ENCODE data around the gene RTN4R.
"Not testable (repeated sequence)": the region's sequence is repeated elsewhere in the genome, so short reads cannot be mapped to it uniquely, and the experiment has no call there.

The RTN4R gene

GRCh38 chr22:20305894-20306645 is 38.0 kb upstream of the RTN4R start:
- DNase-seq = no peak

DNA sequence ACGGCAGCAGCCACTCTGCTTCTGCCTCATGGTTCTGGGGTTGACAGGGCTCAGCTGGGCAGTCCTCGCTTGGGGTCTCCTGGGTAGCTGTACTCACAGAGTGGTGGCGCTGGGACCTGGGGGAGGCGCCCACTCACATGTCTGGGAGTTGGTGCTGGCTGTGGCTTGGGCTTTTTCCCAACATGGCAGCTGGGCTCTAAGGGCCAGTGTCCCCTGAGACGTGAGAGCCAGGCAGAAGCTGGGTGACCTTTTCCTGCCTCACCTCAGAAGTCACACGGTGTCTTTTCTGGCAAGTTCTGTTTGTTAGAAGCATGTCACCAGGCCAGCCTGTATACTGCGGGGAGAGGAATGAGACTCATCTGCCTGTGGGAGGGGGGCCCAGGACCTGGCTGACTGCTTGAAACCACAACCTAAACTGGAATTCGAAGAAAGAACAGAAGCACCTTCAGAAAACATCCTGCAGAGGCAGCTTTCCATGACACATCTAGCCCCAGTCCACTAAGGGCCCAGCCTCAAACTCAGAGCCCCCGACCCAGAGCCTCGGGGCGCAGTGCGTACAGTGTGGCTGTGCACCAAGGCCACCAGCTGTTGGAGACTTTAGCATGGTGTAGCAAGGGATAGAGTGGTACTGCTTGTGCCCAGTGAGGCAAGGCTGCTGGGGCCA is 37.2 kb upstream of the RTN4R start:
- DNase-seq = not testable (repeated sequence)

GRCh38 chr22:20304646-20305045 is 36.5 kb upstream of the RTN4R start:
- no peak for DNase-seq

- not testable (repeated sequence) for DNase-seq
Observed at GRCh38 chr22:20303229-20303534, 35.1 kb upstream of the RTN4R start.

DNA sequence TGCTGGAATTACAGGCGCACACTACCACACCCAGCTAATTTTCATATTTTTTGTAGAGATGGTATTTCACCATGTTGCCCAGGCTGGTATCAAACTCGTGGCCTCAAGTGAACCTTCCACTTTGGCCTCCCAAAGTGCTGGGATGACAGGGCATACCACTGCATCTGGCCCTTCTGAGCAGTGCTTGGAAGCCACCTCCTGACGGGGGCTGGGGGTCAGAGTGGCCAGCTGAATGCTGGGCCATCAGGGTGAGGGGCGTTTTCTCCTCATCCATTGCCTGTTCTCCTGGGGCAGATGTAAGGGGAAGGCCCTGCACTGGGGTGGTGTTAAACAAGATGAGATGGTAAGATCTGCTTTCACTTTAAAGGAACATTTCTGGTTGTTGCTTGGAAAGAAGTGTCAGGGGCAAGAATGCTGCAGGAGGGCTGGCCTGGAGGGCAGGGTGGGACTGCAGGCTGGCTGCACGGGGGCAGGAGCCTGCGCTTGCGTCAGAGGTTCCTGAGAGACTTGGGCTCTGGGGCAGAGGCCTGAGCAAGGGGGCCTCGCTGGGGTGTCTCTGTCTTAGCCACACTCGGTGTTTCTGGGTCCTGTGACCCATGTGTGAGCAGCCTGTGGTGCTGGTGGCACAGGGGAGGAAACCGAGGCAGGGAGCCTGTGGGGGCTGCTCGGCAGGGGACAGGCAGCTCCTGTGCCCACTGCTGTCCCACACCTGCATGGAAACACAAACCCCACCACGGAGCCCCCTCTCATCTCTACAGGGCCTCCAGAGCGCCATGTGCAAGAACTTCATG is 34.5 kb upstream of the RTN4R start:
- DNase-seq = no peak

DNA sequence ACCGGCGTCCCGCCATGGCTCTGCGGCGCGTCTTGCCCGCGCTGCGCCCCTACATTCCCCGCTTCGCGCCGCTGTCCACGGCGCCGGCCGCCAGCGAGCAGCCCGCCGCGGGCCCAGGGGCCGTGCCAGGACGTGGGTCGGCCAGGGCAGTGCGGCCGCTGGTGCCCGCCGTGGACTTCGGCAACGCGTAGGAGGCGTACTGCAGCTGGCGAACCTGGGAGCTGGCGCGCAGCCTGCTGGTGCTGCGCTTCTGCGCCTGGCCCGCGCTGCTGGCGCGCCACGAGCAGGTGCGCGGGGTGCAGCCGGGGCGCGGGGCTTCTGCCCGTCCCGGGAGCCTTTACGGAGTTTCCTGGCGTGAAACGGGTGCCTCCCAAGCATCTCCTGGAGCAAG is 31.6 kb upstream of the RTN4R start:
- no peak for DNase-seq

GRCh38 chr22:20298803-20299745 is 31.0 kb upstream of the RTN4R start:
- DNase-seq = peak; percentile 94 to 95

GRCh38 chr22:20298110-20298802 is 30.1 kb upstream of the RTN4R start:
- no peak for DNase-seq

DNA sequence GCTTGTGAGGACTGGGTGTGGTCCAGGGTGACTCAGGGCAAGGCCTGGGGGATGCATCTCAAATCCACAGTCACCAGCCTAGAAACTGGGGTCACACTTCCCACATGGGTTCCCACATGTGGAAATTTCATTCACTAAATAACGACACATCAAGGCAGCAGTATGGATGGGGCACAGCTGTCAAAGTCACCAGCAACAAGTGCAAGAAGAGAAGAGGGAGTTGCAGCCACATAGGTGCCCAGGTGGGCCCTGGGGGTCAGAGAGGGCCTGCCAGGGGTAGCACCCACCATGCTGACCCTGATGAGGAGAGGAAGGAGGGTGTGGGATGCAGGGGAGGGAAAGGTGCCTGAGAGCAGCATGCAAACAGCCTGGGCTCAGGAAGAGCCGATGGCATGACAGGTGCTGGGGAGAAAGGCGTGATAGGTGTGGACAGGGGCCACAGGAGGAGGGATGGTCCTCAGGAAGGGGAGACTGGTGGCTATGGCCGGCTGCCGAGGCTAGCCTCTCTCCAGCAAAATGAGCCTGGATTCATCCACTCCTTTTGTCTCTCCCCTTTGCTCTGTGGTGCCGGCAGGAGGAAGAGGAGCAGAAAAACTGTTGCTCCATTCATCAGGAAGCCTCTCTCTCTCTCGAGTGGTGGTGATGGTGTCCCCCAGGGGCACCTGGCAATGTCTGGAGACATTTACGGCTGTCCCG is 29.4 kb upstream of the RTN4R start:
- no peak for DNase-seq

DNA sequence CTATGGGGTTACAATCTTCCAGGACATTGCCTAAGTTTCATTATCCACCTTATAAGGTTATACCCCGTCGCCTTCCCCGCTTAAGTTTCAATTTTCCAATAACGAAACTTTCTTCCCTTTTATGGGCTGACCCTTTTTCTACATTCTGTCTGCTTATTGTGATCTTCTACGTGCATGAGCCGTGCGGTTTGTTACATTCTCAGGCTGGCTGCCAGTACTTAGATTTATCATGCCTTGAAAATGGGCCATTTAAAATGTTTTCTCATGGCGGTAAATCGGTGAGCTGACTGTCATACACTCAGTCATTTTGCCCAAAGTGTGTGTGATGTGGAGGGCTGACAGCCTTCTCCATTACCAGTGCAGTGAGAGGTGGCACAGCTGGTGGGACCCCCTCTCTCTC is 28.5 kb upstream of the RTN4R start:
- no peak for DNase-seq

DNA sequence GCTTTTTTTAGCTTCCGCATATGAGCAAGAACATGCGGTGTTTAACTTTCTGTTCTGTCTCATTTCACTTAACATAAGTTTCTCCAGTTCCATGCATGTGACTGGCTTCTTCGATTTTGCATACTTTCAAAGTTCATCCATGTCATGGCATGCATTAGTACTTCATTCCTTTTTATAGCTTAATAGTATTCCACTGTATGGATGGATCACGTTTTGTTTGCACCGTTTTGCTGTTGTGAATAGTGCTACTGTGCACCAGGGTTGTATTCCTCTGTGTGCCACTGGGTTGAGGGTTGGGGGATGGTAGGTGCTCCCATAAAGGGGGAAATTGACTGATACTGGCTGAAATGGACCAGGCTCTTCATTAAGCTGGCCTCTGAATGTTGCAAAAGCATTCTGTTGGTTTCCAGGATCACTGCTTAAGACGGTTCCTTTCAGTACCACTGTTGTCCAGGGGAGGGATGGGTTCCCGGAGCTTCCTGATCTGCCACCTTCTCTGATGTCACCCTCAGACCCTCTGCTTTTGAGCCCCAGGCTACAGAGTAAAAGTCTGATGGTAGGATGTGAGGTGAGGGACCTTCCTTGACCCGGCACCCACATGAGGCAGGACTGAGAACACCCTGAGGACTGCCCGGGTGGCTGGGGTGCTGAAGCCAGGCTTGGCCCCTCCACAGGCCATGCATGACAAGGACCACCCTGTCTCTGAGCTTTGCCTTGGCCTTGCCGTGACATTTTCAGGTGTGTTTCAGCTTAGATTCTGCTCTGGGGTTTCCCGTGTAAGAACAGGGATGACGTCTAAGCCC is 27.3 kb upstream of the RTN4R start:
- DNase-seq = no peak

GRCh38 chr22:20292673-20293232 is 24.6 kb upstream of the RTN4R start:
- DNase-seq = no peak

- DNase-seq = no peak
Observed at GRCh38 chr22:20292108-20292507, 24.0 kb upstream of the RTN4R start.

- DNase-seq = no peak
Observed at GRCh38 chr22:20291604-20292063, 23.5 kb upstream of the RTN4R start.

DNA sequence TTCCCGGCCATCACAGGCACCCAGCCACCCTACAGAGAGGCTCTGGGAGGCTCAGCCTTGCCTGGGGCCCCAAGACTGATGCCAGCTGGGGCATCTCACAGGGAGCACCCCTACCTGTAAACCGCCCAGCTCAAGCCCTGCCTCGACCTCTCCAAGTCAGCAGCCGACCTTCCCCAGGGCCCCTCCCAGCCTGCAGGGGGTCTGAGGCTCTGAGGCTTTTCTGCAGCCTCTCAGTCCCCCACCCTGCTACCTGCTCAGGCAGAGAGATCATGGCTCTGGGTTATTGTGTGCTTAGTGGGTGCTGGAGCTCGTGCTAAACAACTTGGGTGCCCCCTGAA is 23.1 kb upstream of the RTN4R start:
- no peak for DNase-seq

DNA sequence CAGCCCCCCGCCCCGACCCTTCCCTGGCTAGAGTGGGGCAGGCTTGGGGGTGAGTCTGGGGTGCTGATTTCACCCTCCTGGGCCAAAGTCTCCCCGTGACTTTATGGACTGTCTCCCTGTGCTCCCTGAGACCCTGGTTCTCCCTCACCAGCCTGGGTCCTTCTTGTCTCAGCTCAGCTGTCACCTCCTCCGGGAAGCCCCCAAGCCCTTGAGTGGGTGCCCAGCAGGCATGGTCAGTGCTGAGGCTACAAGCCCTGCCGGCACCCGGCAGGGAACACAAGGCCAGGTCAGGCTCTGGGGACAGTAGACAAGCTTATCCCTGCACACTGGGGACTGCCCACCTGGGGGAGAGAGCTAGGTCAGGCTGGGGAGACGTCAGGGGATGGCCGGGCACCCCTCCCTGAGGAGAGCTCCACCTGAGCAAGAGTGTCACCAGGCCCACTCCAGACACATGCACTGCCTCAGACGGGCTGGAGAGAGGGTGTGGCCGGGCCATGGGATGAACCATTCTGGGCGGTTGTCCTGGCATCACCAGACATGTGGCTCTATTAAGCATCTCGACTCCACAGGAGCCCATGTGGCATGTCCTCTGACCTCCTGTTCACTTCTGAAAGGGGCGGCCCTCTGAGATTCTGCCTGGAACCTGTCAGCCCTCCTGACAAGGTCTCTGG is 22.6 kb upstream of the RTN4R start:
- DNase-seq = no peak

DNA sequence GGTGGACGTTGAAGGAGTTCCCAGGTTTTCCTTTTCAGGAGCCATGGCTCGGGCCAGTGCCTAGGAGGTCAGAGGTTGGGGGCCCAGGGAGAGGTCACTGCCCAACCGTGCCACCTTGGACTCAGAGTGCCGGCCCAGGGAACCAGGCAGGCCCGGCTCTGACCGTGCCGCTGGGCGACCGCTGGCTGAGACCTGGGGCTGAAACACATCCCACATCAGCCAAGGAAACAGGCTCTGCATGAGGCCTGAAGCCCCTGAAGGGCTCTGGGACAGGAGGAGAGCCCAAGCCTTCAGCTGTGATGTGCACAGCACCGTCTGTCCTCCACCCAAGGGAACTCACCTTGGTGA is 21.9 kb upstream of the RTN4R start:
- DNase-seq = no peak

- DNase-seq = not testable (repeated sequence)
Observed at GRCh38 chr22:20289182-20290044, 21.3 kb upstream of the RTN4R start.

Measured in activated CD4-positive, alpha-beta T cell treated with anti-CD3 and anti-CD28 coated beads for 4 hours (primary cell).